Nephron progenitor cell (in vitro differentiated cells): ENCODE results near the gene NTM.

Source experiments
- DNase-seq: peaks from one replicate; pipeline ENCODE4 v3.0.0; 2021
- H3K27ac Mint-ChIP-seq: 2 replicates; pipeline ENCODE4 v1.8.0; 2021; ENCODE audit warnings: mild to moderate bottlenecking, moderate library complexity, mixed read lengths
- H3K27me3 Mint-ChIP-seq: 2 replicates; pipeline ENCODE4 v1.8.0; 2021; ENCODE audit warnings: mild to moderate bottlenecking, low read depth, mixed read lengths; ENCODE audit not compliant: poor library complexity
- H3K36me3 Mint-ChIP-seq: 2 replicates; pipeline ENCODE4 v1.8.0; 2021; ENCODE audit warnings: low read depth, mixed read lengths
- H3K4me1 Mint-ChIP-seq: 2 replicates; pipeline ENCODE4 v1.8.0; 2021; ENCODE audit warnings: mixed read lengths
- H3K4me3 Mint-ChIP-seq: 2 replicates; pipeline ENCODE4 v1.8.0; 2021; ENCODE audit warnings: mild to moderate bottlenecking, moderate library complexity, mixed read lengths
- H3K9me3 Mint-ChIP-seq: 2 replicates; pipeline ENCODE4 v1.8.0; 2021; ENCODE audit warnings: mild to moderate bottlenecking, moderate library complexity, mixed read lengths
- TF ChIP-seq, protein P1 (sequence below): fragments of 200-600 bp; sonication (generic); IDR thresholded peaks from 2 replicates; pipeline ENCODE4 v1.5.0; 2021; ENCODE audit warnings: antibody characterized with exemption

NTM gene

DNA sequence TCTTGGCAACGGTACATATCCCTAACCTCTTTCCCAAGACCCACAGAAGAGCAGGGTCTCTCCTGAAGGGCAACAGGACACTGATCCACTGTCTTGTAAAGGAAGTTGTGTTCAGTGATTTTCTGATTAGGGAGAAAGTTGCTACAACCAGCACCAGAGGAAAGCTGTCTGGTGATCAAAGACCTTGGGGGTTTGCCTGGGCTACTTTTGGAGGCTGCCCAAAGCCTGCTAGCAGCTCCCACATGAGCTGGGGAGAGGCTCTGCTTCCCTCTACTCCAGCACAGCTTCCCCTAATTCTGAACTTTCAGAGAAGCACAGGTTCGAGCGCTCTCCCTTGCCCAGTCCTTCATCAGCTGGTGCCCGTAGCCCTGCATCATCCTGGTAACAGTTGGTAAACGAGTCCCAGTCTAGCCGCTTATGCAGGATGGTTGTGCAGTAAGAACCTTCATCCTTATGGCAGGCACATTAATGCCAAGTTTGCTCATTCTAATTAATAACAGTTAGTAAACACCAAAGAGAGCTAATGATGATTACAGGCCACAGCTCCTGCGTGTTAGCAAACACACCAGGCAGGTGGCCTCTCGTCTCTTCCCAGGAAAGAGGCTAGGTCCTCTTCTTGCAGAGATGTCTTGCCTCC, 173.1 kb downstream of the NTM start:
- H3K9me3 Mint-ChIP-seq, result peaks cover 20% of the 10 kb centered on the region
- H3K27ac Mint-ChIP-seq, result no peak overlapping the region
- peaks cover 7% of the 10 kb centered on the region for H3K27me3 Mint-ChIP-seq
- H3K4me3 Mint-ChIP-seq, result no peak overlapping the region
- H3K36me3 Mint-ChIP-seq, result peaks cover 5% of the 10 kb centered on the region
- TF ChIP-seq, protein P1, sequence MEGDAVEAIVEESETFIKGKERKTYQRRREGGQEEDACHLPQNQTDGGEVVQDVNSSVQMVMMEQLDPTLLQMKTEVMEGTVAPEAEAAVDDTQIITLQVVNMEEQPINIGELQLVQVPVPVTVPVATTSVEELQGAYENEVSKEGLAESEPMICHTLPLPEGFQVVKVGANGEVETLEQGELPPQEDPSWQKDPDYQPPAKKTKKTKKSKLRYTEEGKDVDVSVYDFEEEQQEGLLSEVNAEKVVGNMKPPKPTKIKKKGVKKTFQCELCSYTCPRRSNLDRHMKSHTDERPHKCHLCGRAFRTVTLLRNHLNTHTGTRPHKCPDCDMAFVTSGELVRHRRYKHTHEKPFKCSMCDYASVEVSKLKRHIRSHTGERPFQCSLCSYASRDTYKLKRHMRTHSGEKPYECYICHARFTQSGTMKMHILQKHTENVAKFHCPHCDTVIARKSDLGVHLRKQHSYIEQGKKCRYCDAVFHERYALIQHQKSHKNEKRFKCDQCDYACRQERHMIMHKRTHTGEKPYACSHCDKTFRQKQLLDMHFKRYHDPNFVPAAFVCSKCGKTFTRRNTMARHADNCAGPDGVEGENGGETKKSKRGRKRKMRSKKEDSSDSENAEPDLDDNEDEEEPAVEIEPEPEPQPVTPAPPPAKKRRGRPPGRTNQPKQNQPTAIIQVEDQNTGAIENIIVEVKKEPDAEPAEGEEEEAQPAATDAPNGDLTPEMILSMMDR, result no peak
- no peak for DNase-seq
- H3K4me1 Mint-ChIP-seq, result peaks cover 23% of the 10 kb centered on the region

DNA sequence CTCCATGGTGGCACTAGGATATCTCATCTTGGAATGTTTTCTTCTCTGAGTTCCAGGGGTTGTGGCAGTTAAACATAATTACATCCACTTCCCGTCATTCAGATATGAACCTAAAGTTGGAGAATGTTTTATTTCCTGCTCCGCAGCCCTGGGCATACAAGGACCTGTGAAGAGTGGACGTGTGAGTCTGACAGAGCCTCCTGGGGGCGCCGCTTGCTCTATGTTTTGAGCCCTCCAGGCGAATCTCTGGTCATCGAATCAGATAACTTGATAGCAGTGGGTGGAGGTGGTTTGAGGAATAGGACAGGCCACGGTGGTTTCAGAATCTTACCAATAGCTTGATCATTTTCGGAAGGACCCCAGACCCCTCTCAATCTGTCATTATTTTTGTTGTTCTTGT, 174.2 kb downstream of the NTM start:
- TF ChIP-seq, protein P1, result peak; percentile 6
- H3K4me1 Mint-ChIP-seq, result peaks cover 22% of the 10 kb centered on the region
- H3K27me3 Mint-ChIP-seq, result peaks cover 12% of the 10 kb centered on the region
- peaks cover 16% of the 10 kb centered on the region for H3K9me3 Mint-ChIP-seq
- H3K36me3 Mint-ChIP-seq, result peaks cover 5% of the 10 kb centered on the region
- H3K4me3 Mint-ChIP-seq, result no peak overlapping the region
- no peak for DNase-seq
- H3K27ac Mint-ChIP-seq, result no peak overlapping the region

DNA sequence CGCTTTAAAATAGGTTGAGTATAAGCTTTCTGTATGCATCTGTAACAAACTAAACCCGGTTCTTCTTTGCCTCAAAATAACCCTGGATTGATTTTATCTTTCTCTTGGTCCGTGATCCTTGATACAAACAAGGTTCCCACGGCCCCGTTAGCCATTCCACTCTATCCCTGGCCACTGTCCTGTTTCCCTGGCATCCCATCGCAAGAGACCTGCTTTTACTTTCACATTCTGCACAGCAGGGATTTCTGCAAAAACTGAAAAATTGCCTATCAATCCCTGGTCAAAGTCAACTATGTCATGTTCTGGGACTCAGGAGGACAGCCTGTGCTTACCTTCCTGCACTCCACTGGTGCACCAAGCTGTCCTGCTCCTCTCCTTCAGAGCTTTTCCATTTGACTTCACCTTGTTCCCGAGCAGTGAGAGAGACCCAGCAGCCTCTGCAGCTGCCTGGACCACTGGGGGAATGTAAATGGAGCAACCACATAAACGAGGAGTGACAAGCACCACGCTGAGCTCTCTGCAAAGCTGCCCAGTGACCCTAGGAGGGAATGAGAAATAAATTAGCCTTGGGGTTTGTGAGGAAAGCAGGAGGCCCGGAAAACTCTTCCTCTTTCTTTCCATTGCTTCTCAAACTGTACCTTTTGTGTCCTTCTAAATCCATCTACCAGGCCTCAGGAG, 175.9 kb downstream of the NTM start:
- Mint-ChIP-seq H3K9me3 (peaks cover 7% of the 10 kb centered on the region), H3K36me3 (peaks cover 5% of the 10 kb centered on the region), H3K4me3 (no peak overlapping the region), H3K27me3 (peaks cover 16% of the 10 kb centered on the region), H3K4me1 (peaks cover 22% of the 10 kb centered on the region), H3K27ac (peak overlapping the region; percentile 6)
- DNase-seq, result no peak
- TF ChIP-seq, protein P1, result no peak

DNA sequence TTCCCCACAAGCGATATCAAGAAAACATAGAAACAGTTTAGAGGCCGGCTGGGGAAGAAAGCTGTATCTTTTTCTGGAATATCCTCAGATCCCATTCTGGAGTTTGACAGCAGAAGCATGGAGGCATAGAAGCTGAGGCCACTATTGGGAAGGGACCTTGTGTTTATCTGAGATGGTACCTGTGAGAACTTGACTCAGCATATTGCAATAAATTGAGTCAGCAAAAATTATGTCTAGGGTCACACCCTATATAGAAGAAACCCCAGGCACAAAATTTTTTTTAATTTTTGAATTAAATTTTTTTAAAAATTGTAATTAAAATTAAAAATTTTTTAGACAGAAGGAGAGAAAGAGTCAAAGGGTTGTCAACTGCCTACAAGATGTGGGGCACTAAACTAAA, 178.7 kb downstream of the NTM start:
- Mint-ChIP-seq H3K27me3 (peaks cover 16% of the 10 kb centered on the region), H3K9me3 (no peaks in the 10 kb centered on the region), H3K4me3 (no peak overlapping the region), H3K27ac (no peak overlapping the region), H3K36me3 (no peaks in the 10 kb centered on the region), H3K4me1 (peaks cover 22% of the 10 kb centered on the region)
- DNase-seq, result no peak
- TF ChIP-seq, protein P1, result no peak

DNA sequence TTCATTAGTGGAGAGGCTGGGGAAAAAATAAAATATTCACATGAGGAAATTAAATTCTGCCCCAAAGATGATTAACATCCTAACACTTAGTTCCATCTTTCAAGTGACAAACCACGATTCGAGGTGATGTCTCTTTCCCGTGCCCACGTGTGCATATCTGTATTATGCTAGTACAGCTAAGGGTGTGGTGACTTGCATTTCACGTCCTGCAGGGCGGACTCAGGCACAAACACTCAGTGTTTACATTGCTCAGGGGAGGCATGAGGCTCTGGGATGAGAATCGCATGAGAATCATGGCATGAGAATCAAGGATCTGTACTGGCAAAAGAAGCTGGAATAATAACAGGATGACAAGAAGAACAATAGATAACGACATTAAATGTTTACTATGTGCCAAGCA, 179.4 kb downstream of the NTM start:
- H3K4me3 Mint-ChIP-seq, result no peak overlapping the region
- DNase-seq, result no peak
- TF ChIP-seq, protein P1, result no peak
- H3K36me3 Mint-ChIP-seq, result no peaks in the 10 kb centered on the region
- H3K27ac Mint-ChIP-seq, result no peak overlapping the region
- peaks cover 17% of the 10 kb centered on the region for H3K4me1 Mint-ChIP-seq
- H3K27me3 Mint-ChIP-seq, result peaks cover 16% of the 10 kb centered on the region
- H3K9me3 Mint-ChIP-seq, result no peaks in the 10 kb centered on the region

DNA sequence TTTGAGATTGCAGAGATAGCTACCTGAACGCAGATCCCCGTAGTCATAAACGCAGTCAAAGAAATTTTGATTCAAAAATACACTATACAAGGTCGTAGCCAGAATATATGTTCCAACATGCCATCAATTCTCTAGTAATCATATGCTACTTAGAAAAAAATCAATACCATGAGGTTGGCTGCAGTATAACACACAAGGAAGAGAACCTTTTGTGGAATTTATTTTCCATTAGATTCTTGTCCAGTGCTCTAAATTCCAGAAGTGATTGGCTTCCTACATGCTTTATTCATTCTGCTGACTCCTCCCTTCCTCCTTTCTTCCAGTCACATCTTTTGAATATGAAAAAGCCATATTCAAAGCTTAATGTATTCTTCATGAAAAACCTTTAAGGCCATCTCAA, 189.9 kb downstream of the NTM start:
- DNase-seq, result no peak
- TF ChIP-seq, protein P1, result no peak
- Mint-ChIP-seq H3K4me1 (peaks cover 46% of the 10 kb centered on the region), H3K4me3 (no peak overlapping the region), H3K27ac (no peak overlapping the region), H3K27me3 (peaks cover 9% of the 10 kb centered on the region), H3K36me3 (no peaks in the 10 kb centered on the region), H3K9me3 (no peaks in the 10 kb centered on the region)
